Retinal pigment epithelial cell (primary cell): ENCODE results near the gene ORAI1.
A peak's percentile ranks its signal among the peaks of the same experiment; 100 is the strongest.
"Not testable (repeated sequence)": the region's sequence is repeated elsewhere in the genome, so short reads cannot be mapped to it uniquely, and the experiment has no call there.

Source experiments
- DNase-seq: peaks from one replicate; pipeline ENCODE4 v3.0.0-alpha.2; 2010; ENCODE audit warnings: low read depth
- H3K4me3 ChIP-seq: 2 replicates; pipeline ENCODE4 v1.5.1; 2011; ENCODE audit warnings: mild to moderate bottlenecking, low read length, control low read depth, moderate library complexity
- TF ChIP-seq, protein P1 (sequence below): conservative IDR thresholded peaks from 2 replicates; pipeline ENCODE4 v1.5.1; 2011; ENCODE audit warnings: low read depth, low read length, control low read depth, inconsistent platforms

Gene ORAI1

DNA sequence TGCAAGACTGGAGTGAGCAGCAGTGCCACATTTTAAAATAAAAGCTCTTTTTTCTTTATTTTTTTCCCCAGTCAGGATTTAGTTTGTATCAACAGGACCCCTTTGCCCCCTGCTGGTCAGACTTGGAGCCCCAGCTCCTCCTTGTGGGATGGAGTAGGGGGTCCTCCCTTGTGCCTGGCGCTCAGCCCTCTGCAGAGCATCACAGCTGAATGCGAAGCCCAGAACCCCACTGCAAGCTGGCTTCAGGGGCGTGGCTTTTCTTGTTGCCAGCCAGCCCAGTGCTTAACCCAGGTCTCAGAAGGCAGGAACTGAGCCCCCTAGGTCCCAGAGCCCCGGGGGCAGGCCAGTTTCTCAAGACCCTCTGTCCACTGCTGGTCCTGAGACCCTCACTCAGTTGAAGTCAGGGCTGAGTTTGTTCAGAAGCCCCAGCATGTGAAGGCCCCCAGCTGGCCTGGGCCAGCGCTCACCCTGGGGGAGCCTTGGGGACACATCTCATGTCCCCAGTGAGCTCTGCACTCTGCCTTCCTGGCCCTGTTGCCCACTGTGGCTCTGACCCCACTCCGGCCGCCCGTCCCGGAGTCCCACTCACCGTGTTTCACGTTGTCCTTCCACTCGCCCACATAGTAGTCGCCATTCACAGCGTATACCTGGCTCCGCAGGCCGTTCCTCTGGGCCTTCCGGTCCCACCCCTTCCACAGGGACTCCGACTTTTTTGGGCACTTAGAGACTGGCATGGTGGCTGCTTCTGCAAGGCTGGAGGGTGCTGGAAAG, 42.6 kb downstream of the ORAI1 start:
- TF ChIP-seq, protein P1, sequence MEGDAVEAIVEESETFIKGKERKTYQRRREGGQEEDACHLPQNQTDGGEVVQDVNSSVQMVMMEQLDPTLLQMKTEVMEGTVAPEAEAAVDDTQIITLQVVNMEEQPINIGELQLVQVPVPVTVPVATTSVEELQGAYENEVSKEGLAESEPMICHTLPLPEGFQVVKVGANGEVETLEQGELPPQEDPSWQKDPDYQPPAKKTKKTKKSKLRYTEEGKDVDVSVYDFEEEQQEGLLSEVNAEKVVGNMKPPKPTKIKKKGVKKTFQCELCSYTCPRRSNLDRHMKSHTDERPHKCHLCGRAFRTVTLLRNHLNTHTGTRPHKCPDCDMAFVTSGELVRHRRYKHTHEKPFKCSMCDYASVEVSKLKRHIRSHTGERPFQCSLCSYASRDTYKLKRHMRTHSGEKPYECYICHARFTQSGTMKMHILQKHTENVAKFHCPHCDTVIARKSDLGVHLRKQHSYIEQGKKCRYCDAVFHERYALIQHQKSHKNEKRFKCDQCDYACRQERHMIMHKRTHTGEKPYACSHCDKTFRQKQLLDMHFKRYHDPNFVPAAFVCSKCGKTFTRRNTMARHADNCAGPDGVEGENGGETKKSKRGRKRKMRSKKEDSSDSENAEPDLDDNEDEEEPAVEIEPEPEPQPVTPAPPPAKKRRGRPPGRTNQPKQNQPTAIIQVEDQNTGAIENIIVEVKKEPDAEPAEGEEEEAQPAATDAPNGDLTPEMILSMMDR = peak; percentile 81
- no peak for DNase-seq
- no peak overlapping the region for H3K4me3 ChIP-seq

DNA sequence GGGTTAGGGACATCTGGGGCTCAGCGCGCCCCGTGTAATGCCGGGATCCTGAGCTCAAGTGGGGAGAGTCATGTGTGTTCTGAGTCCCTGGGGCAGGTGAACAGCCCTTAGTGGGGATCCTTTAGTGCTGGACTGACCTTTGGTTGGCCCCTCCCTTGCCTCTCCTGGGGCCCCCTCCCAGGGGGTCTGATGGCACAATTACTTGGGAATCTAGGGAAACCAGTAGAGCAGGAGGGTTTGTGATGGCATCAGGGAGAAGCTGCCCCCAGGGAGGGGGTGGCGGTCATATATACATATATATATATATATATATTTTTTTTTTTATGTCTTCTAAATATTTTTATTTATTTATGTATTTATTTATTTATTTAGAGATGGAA, 43.2 kb downstream of the ORAI1 start, which contains the start of gene MORN3:
TSS of gene MORN3 (minus strand) at position 134 of the 380 bp plus-strand sequence. CDS start 171 bp downstream, outside the sequence.
- no peak for DNase-seq
- TF ChIP-seq, protein P1 = no peak
- no peak within 1 kb of the TSS for H3K4me3 ChIP-seq

DNA sequence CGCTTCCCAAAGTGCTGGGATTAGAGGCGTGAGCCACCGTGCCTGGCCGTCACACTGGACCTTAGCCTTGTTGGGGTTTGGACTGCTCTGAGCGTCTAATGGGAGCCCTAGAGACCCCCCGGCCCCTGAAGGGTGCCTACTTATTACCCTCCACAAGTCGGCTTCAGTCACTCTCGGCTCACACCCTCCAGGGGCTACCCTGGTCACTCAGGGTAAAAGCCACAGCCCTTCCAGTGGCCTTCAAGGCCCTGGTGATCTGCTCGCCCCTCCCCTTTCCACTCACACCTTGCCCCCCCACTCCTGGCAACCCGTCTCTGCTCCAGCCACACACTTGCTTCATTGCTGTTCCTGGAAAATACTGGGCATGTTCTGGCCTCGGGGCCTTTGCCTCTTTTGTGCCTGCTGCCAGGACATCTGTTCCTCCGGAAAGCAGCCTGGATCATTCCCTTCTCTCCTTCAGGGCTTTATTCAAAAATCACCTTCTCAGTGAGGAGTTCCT, 46.7 kb downstream of the ORAI1 start:
- TF ChIP-seq, protein P1 = no peak
- H3K4me3 ChIP-seq = peak overlapping the region; percentile 68
- no peak for DNase-seq

DNA sequence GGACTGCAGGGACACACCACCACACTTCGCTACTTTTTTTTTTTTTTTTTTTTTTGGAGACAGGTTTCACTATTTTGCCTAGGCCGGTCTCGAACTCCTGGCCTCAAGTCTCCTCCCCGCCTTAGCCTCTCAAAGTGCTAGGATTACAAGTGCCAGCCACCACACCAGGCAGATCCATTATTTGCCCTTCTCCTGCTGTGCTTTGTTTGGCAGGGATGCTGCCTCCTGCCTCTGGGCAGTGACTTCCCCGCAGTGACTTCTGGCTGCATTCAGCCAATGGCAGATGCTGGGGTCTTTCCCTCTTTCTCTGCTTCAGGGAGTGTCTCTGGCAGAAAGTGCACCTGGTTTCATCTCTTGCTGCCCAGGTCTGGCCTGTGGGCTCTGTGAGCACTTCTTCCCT, 49.9 kb downstream of the ORAI1 start:
- TF ChIP-seq, protein P1 = no peak
- H3K4me3 ChIP-seq = no peak overlapping the region
- no peak for DNase-seq

DNA sequence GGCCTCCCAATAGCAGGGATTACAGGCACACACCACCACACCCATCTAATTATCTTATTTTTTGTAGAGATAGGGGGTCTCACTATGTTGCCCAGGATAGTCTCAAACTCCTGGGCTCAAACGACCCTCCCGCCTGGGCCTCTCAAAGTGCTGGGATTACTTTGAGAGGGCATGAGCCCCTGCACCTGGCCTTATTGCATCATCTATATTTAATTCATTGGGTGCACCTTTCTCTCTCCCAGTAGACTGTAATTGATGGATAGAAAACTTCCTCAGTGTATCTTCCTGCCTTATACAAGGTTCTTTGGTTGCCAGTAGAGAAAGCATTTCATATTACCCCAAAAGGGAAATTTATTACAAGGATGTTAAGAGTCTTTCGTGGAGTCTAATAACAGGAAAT, 52.0 kb downstream of the ORAI1 start:
- TF ChIP-seq, protein P1 = no peak
- no peak overlapping the region for H3K4me3 ChIP-seq
- no peak for DNase-seq

DNA sequence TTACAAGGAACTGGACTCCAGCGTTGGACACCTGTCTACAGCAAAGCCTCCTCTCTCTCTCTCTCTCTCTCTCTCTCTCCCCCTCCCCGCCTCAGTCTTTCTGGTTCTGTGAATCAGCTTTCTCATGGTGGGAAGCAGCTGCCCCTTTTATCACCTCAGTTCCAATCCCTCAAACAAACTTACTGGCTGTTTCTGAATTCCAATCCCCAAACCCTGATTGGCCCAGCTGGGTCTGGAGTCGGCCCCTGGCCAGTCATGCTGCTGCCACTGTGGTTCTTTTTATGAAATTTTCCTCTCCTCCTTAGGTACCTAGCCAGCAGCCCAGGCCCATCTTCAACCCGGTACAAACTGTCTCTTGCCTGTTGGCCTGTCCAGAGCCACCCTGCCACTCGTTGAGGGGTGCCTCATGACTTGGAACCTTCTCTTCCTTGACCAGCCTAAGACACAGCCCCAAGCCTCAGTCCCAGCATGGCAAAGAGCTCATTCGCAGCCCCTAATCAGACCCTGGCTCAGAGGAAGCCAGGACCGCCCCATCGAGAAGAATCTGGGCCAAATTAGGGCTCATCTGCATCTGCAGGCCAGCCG, 52.5 kb downstream of the ORAI1 start:
- TF ChIP-seq, protein P1 = no peak
- no peak for DNase-seq
- no peak overlapping the region for H3K4me3 ChIP-seq

DNA sequence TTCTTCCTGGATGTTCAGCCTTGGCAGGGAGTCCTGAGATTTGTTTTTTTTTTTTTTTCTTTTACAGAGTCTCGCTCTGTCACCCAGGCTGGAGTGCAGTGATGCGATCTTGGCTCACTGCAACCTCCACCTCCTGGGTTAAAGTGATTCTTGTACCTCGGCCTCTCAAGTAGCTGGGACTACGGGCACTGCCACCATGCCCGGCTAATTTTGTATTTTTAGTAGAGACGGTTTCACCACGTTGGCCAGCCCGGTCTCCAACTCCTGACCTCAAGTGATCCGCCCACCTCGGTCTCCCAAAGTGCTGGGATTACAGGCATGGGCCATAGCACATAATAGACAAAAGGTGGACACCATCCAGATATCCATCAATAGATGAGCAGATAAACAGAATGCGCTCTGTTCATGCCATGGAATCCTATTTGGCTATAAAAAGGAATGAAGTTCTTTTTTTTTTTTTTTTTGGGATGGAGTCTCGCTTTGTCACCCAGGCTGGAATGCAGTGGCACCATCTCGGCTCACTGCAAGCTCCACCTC, 53.4 kb downstream of the ORAI1 start:
- DNase-seq, H3K4me3 ChIP-seq: not testable (repeated sequence)
